CD4-positive, alpha-beta T cell (primary cell): Measurements from ENCODE around the gene ATL2. TPM values are rescaled to one million over a fixed set of nuclear protein-coding genes. Genes with fewer than 3 reads are reported as not detected.
A peak's percentile ranks its signal among the peaks of the same experiment; 100 is the strongest.

Experiments
- ATAC-seq: fragments of 200-7000 bp; cut with Tn5 transposase; one replicate; pipeline ENCODE4 v1.10.0; 2022; ENCODE audit warnings: mild to moderate bottlenecking; ENCODE audit not compliant: poor library complexity
- CTCF ChIA-PET: fragments of 350-600 bp; sonication (Branson Sonifier 250); formaldehyde crosslinking; loops from one replicate; lab custom pipeline; 2021; ENCODE audit warnings: antibody characterized with exemption, inconsistent platforms; lab: Charles Lee
- POLR2A ChIA-PET: fragments of 350-600 bp; sonication (Branson Sonifier 250); formaldehyde crosslinking; loops from one replicate; lab custom pipeline; 2021; ENCODE audit warnings: antibody characterized with exemption, inconsistent platforms; lab: Charles Lee
- DNase-seq, 14 experiments: peaks; one replicate each; pipeline ENCODE4 v3.0.0-alpha.2; 2013 to 2020; ENCODE audit warnings: mixed read lengths in 2 of 14
- H3K27ac ChIP-seq, 2 donors: one replicate each; pipeline versions ENCODE4 v1.5.1 to v1.7.0; 2013; ENCODE audit warnings: low read length in 2 of 2, low read depth in 1 of 2, mild to moderate bottlenecking in 1 of 2
- H3K27me3 ChIP-seq, 2 experiments: 1 replicate in 1 of 2; 2 replicates in 1 of 2; pipeline versions ENCODE4 v1.6.1 to v1.7.0; 2013; ENCODE audit warnings: low read length in 2 of 2, control low read depth in 1 of 2, mild to moderate bottlenecking in 1 of 2, moderate library complexity in 1 of 2; ENCODE audit not compliant: insufficient read depth in 2 of 2, control insufficient read depth in 1 of 2
- H3K36me3 ChIP-seq: one replicate; pipeline ENCODE4 v1.6.1; 2013; ENCODE audit warnings: low read length, control low read depth; ENCODE audit not compliant: insufficient read depth
- H3K4me1 ChIP-seq: one replicate; pipeline ENCODE4 v1.6.1; 2013; ENCODE audit warnings: low read length, control low read depth; ENCODE audit not compliant: insufficient read depth
- H3K4me3 ChIP-seq: one replicate; pipeline ENCODE4 v1.5.1; 2013; ENCODE audit warnings: mild to moderate bottlenecking, low read length, moderate library complexity
- H3K9me3 ChIP-seq, 2 experiments: 1 replicate in 1 of 2; 2 replicates in 1 of 2; pipeline versions ENCODE4 v1.6.1 to v1.7.0; 2013; ENCODE audit warnings: low read length in 2 of 2, mild to moderate bottlenecking in 2 of 2, control low read depth in 1 of 2, moderate library complexity in 1 of 2; ENCODE audit not compliant: control insufficient read depth in 1 of 2, insufficient read depth in 1 of 2
- H3K27ac Mint-ChIP-seq: one replicate; pipeline ENCODE4 v1.8.0; 2020; ENCODE audit warnings: mixed read lengths
- H3K27me3 Mint-ChIP-seq: one replicate; pipeline ENCODE4 v1.8.0; 2021; ENCODE audit warnings: mixed read lengths
- H3K36me3 Mint-ChIP-seq: one replicate; pipeline ENCODE4 v1.8.0; 2021; ENCODE audit warnings: low read depth, mixed read lengths
- H3K4me1 Mint-ChIP-seq: one replicate; pipeline ENCODE4 v1.8.0; 2021; ENCODE audit warnings: low read depth, mixed read lengths
- H3K4me3 Mint-ChIP-seq: one replicate; pipeline ENCODE4 v1.8.0; 2020; ENCODE audit warnings: mild to moderate bottlenecking, mixed read lengths
- H3K9me3 Mint-ChIP-seq: one replicate; pipeline ENCODE4 v1.8.0; 2020; ENCODE audit warnings: mixed read lengths
- intact Hi-C, 2 experiments: fragments of 100-400 bp; cut with DNase I in 1 of 2; cut with micrococcal nuclease in 1 of 2; formaldehyde crosslinking; loops; one replicate each; pipeline versions ENCODE4 v1.15.1 to v1.9.0; 2023 to 2025; cut with DNase I, micrococcal nuclease
- total RNA-seq, 174 experiments: library from RNA in 2 of 174; stranded (reverse) in 2 of 174; gene quantifications; one replicate each; pipeline ENCODE4 v1.2.3 and lab custom pipeline; 2021 to 2026
- TF ChIP-seq, protein P1 (sequence below): fragments of 200-600 bp; IDR thresholded peaks from one replicate; pipeline ENCODE4 v1.8.0; 2022; ENCODE audit warnings: antibody characterized with exemption, mild to moderate bottlenecking

ATL2 gene
- total RNA-seq, 2 experiments from 2014 or later: 85.5 to 91.7 TPM

DNA sequence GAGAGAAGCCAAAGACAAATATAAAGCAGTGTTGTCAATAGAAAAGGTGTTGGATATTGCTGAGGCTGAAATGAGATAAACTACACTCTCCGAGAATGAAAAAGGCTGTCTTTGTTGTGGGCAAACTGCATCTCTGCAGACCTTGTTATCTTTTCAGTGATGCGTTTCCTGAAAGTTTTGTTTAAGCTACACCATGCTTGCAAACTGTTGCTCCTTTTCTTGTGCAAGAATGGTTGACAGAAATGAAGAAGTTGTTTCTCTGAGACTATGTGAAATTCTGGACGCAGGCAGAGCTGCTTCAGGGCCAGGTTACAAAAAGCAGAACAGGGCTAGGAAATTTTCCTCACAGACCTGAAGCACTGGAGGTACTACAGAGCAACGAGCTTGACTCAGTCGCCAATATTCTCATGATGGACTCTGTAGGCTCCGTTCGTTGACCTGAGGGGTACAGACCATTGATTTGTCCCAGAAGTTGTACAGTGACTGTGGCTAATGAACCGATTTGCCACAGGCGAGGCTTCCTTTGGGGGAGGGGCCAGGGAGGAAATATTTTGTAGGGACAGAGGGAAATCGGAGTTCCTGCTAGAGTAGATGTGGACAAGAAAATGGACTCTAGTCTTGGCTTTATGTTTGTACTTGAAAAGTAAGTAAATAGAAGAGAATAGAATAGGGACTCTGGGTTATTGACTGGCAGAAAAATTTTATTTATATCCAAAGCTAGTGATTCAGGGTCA, 3.5 kb upstream of the ATL2 start:
- Mint-ChIP-seq H3K27me3 (no peaks in the 10 kb centered on the region), H3K36me3 (peaks cover 17% of the 10 kb centered on the region), H3K27ac (peak overlapping the region; percentile 85), H3K9me3 (no peaks in the 10 kb centered on the region), H3K4me1 (peaks cover 57% of the 10 kb centered on the region), H3K4me3 (peak overlapping the region; percentile 74)
- H3K4me1 ChIP-seq: peaks cover 38% of the 10 kb centered on the region
- ATAC-seq: peak; percentile 39
- no peaks in the 10 kb centered on the region for H3K36me3 ChIP-seq
- intact Hi-C loops: loop anchor here in 1 of 2 experiments (10.0 kb wide), 2 partner anchors 456 to 744 kb away; partner anchors contain the start of genes RMDN2 and SOS1
- H3K27me3 ChIP-seq: no peaks in the 10 kb centered on the region
- ChIA-PET POLR2A (interaction anchor here (1.0 to 2.1 kb wide), 3 partner anchors 10 to 371 kb away, joined by 3 to 8 read pairs (median 5); partner anchors contain the start of gene SRSF7), CTCF (interaction anchor here (0.6 kb wide), 1 partner anchor 57 kb away, joined by 3 read pairs; no protein-coding TSS in a partner anchor)
- TF ChIP-seq, protein P1, sequence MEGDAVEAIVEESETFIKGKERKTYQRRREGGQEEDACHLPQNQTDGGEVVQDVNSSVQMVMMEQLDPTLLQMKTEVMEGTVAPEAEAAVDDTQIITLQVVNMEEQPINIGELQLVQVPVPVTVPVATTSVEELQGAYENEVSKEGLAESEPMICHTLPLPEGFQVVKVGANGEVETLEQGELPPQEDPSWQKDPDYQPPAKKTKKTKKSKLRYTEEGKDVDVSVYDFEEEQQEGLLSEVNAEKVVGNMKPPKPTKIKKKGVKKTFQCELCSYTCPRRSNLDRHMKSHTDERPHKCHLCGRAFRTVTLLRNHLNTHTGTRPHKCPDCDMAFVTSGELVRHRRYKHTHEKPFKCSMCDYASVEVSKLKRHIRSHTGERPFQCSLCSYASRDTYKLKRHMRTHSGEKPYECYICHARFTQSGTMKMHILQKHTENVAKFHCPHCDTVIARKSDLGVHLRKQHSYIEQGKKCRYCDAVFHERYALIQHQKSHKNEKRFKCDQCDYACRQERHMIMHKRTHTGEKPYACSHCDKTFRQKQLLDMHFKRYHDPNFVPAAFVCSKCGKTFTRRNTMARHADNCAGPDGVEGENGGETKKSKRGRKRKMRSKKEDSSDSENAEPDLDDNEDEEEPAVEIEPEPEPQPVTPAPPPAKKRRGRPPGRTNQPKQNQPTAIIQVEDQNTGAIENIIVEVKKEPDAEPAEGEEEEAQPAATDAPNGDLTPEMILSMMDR: no peak
- DNase-seq: peak in 5 of 14 experiments; percentile 17 to 74 (median 64)
- no peak overlapping the region for H3K27ac ChIP-seq
- H3K9me3 ChIP-seq: no peaks in the 10 kb centered on the region
- no peak overlapping the region for H3K4me3 ChIP-seq

DNA sequence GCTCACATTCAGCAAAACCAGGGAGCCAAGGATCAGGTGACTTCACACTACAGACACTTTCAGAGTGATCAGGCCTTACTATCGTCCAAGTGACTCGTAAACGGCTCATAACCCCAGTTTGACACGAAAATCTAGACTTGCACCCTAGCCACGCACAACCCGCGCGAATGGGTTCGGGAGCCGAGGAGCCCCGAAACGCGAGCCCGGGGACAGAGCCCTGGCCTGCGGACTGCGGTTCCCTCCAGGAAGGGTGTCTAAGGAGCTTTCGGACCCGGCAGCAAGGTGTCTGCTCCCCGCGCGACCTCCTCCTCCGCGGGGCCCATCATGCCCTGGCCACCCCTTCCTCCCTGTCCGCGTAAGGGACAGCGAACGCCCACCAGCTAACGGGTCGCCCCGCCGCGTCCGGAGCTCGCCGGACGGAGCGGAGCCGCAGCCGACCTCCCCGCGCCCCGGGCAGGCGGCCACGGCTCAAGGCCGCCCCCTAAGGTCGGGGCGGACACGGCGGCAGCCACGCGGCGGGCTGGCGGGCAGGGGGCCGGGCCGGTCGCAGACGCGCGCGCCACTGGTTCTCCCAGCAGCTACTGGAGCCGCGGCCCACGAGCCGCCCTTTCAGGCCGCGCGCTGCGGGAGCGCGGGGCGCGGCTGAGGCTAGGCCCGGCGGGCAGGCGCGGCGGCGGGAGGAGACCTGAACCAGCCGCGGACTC, 575 bp downstream of the ATL2 start:
- ATAC-seq: peak; percentile 16
- no peaks in the 10 kb centered on the region for H3K9me3 ChIP-seq
- TF ChIP-seq, protein P1: peak; percentile 19
- Mint-ChIP-seq H3K27ac (peak overlapping the region; percentile 95), H3K4me1 (peaks cover 83% of the 10 kb centered on the region), H3K4me3 (peak overlapping the region; percentile 94), H3K9me3 (no peaks in the 10 kb centered on the region), H3K36me3 (peaks cover 24% of the 10 kb centered on the region), H3K27me3 (no peaks in the 10 kb centered on the region)
- intact Hi-C loops: loop anchor here (1.0 to 10.0 kb wide), 7 partner anchors 12 to 1412 kb away; partner anchors contain the start of genes CDC42EP3 (in 1 of the 2), GPATCH11 (in 1 of the 2), HEATR5B (in 1 of the 2) and SRSF7 (in 1 of the 2)
- ChIA-PET POLR2A (interaction anchor here (0.6 to 2.9 kb wide), 12 partner anchors 10 to 1410 kb away, joined by 3 to 20 read pairs (median 4); partner anchors contain the start of genes SRSF7 and STRN), CTCF (interaction anchor here (0.9 to 3.2 kb wide), 12 partner anchors 11 to 202 kb away, joined by 3 to 11 read pairs (median 3); no protein-coding TSS in a partner anchor)
- peaks cover 38% of the 10 kb centered on the region for H3K4me1 ChIP-seq
- H3K27ac ChIP-seq: peak overlapping the region; percentile 59 to 75
- DNase-seq: peak in 13 of 14 experiments; percentile 16 to 82 (median 45)
- H3K36me3 ChIP-seq: no peaks in the 10 kb centered on the region
- peak overlapping the region; percentile 75 for H3K4me3 ChIP-seq
- H3K27me3 ChIP-seq: no peaks in the 10 kb centered on the region
